Fibroblast of lung (primary cell): Measurements from ENCODE around the gene HMG20A. TPM values are rescaled to one million over a fixed set of nuclear protein-coding genes. Genes with fewer than 3 reads are reported as not detected.

Experiments
- DNase-seq, 2 donors: peaks; one replicate each; pipeline versions ENCODE4 v3.0.0 to v3.0.0-alpha.2; 2010; ENCODE audit warnings: low read depth in 2 of 2
- H2AFZ ChIP-seq: 2 replicates; pipeline ENCODE4 v1.5.1; 2012; ENCODE audit warnings: low read length, control low read depth, inconsistent platforms
- H3K27ac ChIP-seq: 2 replicates; pipeline ENCODE4 v1.5.1; 2011; ENCODE audit warnings: low read length, control low read depth; ENCODE audit not compliant: insufficient read depth
- H3K27me3 ChIP-seq: 2 replicates; pipeline ENCODE4 v1.5.1; 2011; ENCODE audit warnings: mild to moderate bottlenecking, low read length; ENCODE audit not compliant: control insufficient read depth, insufficient read depth
- H3K36me3 ChIP-seq: 2 replicates; pipeline ENCODE4 v1.5.1; 2011; ENCODE audit warnings: low read length; ENCODE audit not compliant: control insufficient read depth, insufficient read depth
- H3K4me1 ChIP-seq: 2 replicates; pipeline ENCODE4 v1.5.1; 2011; ENCODE audit warnings: low read length; ENCODE audit not compliant: control insufficient read depth, insufficient read depth; ENCODE audit errors: extremely low read depth
- H3K4me2 ChIP-seq: 2 replicates; pipeline ENCODE4 v1.5.1; 2011; ENCODE audit warnings: low read length, control low read depth; ENCODE audit not compliant: insufficient read depth; ENCODE audit errors: extremely low read depth
- H3K4me3 ChIP-seq, 4 experiments: fragments of 200-600 bp in 1 of 4; sonication (generic) in 1 of 4; replicated peaks in 1 of 4; 2 replicates each; pipeline ENCODE4 v1.5.1; 2011 to 2016; ENCODE audit warnings: low read length in 4 of 4, low read depth in 3 of 4, mild to moderate bottlenecking in 3 of 4, control low read depth in 2 of 4, inconsistent platforms in 1 of 4, mixed read lengths in 1 of 4; ENCODE audit not compliant: insufficient read depth in 1 of 4; ENCODE audit errors: control extremely low read depth in 1 of 4
- H3K79me2 ChIP-seq: 2 replicates; pipeline ENCODE4 v1.5.1; 2012; ENCODE audit warnings: mild to moderate bottlenecking, low read length, inconsistent platforms; ENCODE audit not compliant: control insufficient read depth, insufficient read depth
- H3K9ac ChIP-seq: 2 replicates; pipeline ENCODE4 v1.5.1; 2011; ENCODE audit warnings: mild to moderate bottlenecking, low read length, control low read depth; ENCODE audit not compliant: insufficient read depth
- H3K9me3 ChIP-seq: 2 replicates; pipeline ENCODE4 v1.5.1; 2012; ENCODE audit warnings: low read depth, low read length; ENCODE audit not compliant: control insufficient read depth, insufficient read depth
- H4K20me1 ChIP-seq: 2 replicates; pipeline ENCODE4 v1.5.1; 2011; ENCODE audit warnings: low read length; ENCODE audit not compliant: control insufficient read depth, insufficient read depth; ENCODE audit errors: extremely low read depth
- EZH2 ChIP-seq: IDR thresholded peaks from 2 replicates; pipeline ENCODE4 v1.5.1; 2012; ENCODE audit warnings: low read length, control low read depth, mild to moderate bottlenecking; ENCODE audit errors: missing control alignments
- polyA plus RNA-seq, 2 donors: library from polyadenylated mRNA; depleted of rRNA in 1 of 2; stranded (reverse) in 1 of 2; unstranded in 1 of 2; fragments of >200 nt; gene quantifications; 2 replicates each; pipeline ENCODE4 v1.2.1, GENCODE V29; 2011 to 2012; ENCODE audit warnings: missing spikeins in 1 of 2
- total RNA-seq: library from RNA; depleted of rRNA; stranded (reverse); fragments of >200 nt; gene quantifications from 2 replicates; pipeline ENCODE4 v1.2.1, GENCODE V29; 2014
- TF ChIP-seq, protein P1 (sequence below), 2 donors: IDR thresholded peaks in 1 of 2; conservative IDR thresholded peaks in 1 of 2; 1 replicate in 1 of 2; 2 replicates in 1 of 2; pipeline ENCODE4 v1.5.1; 2011 to 2012; ENCODE audit warnings: low read length in 2 of 2, control low read depth in 1 of 2, inconsistent platforms in 1 of 2, low read depth in 1 of 2, mild to moderate bottlenecking in 1 of 2

HMG20A gene
- total and polyA plus RNA-seq, 2 donors (not counting 1 experiment from before 2014, with no cell fraction given) = 26.3 to 38.0 TPM

DNA sequence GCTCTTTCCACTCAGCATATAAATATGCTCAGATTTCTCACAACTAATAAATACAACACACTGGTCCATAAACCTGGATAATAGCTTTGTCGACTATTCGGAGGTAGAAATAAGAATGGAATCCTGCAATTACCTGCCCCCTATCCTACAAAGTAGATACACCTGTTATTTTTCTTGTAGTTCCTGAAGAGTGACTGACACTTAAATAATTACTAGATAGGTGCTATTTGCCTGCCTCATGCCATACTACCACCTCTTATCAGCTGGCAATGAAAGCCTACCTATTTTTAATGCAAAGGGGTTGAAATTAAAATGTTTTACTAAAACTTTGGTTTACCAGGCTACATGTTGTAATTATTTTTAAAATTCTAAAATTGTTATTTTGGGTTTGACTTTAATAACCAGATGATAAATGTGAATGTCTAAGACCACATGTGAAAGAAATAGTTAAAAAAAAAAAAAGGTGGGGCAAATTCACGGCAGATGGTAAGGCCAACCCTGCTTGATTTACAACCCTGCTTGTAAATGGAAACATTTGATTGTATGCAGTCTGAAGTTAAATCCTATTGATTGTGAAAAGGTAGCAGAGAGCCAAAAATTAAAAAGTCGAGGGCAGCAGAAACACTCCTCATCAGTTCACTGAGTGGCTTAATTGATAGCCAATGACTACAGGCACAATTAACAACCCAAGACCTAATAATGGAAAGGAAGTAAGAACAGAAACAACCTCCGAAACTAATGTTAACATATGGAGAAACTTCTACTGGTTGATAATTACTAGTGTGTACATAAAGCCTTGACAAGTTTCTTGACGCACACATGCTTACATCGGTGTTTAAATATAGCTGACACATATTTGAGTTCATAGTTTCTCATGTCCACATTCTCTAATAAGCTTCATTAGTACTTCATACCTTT, 9.7 kb upstream of the HMG20A start:
- H3K4me2 ChIP-seq = no peak overlapping the region
- H2AFZ ChIP-seq = no peak overlapping the region
- H3K4me1 ChIP-seq = peaks cover 4% of the 10 kb centered on the region
- no peak overlapping the region for H3K4me3 ChIP-seq
- peaks cover 4% of the 10 kb centered on the region for H4K20me1 ChIP-seq
- H3K36me3 ChIP-seq = no peaks in the 10 kb centered on the region
- H3K27me3 ChIP-seq = no peaks in the 10 kb centered on the region
- H3K9ac ChIP-seq = no peak overlapping the region
- peaks cover 97% of the 10 kb centered on the region for H3K79me2 ChIP-seq
- H3K9me3 ChIP-seq = no peaks in the 10 kb centered on the region
- no peak overlapping the region for H3K27ac ChIP-seq
- no peak for DNase-seq
- TF ChIP-seq EZH2 = no peak
- TF ChIP-seq, protein P1, sequence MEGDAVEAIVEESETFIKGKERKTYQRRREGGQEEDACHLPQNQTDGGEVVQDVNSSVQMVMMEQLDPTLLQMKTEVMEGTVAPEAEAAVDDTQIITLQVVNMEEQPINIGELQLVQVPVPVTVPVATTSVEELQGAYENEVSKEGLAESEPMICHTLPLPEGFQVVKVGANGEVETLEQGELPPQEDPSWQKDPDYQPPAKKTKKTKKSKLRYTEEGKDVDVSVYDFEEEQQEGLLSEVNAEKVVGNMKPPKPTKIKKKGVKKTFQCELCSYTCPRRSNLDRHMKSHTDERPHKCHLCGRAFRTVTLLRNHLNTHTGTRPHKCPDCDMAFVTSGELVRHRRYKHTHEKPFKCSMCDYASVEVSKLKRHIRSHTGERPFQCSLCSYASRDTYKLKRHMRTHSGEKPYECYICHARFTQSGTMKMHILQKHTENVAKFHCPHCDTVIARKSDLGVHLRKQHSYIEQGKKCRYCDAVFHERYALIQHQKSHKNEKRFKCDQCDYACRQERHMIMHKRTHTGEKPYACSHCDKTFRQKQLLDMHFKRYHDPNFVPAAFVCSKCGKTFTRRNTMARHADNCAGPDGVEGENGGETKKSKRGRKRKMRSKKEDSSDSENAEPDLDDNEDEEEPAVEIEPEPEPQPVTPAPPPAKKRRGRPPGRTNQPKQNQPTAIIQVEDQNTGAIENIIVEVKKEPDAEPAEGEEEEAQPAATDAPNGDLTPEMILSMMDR (conservative IDR thresholded peaks at IDR 0.05 in 1 of 2, IDR thresholded peaks at IDR 0.05 in 1 of 2; ENCODE audit: low read depth in 1 of 2, low read length in 2 of 2) = no peak

DNA sequence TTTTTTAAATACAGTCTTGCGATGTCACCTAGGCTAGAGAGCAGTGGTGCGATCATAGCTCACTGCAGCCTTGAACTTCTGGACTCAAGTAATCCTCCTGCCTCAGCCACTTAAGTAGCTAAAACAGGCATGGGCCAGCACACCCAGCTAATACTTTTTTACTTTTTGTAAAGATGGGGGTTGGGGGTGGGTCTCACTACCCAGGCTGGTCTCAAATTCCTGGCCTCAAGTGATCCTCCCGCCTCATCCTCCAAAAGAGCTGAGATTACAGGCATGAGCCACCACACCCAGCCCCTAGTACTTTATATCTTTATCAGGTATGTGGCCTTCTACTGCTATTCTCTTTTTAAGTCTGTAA, 9.1 kb upstream of the HMG20A start:
- no peak for DNase-seq
- peaks cover 5% of the 10 kb centered on the region for H4K20me1 ChIP-seq

DNA sequence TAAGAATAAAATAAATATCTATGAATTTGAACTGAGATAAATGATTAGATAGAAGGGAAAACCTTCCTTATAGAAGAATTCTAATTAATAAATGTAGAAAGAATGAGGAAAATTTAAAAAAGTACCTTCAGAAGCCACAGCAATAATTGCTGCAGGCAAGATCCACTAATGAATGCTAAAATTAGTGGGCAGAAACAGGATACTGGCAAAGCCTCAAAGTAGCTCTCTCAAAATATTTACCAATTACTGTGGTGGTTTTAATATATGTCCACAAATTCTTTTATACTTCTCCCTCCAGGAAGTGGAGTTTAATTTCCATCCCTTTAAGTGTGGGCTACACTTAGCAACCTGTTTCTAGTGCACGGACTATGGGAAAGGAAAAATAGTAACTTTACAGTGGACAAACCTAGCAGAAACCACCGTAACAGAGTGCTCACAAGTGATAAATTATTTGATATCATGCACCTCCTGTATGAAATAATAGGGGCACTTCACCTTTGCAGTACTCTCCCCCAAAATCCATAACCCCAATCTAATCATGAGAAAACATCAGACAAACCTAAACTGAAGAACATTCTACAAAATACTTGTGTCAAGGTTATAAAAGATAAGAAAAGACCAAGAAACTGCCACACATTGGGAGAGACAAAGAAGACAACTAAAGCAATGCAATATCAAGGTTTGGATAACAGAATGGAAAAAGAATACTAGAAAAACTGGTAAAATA, 7.6 kb upstream of the HMG20A start:
- TF ChIP-seq EZH2 = no peak
- TF ChIP-seq, protein P1 (conservative IDR thresholded peaks at IDR 0.05 in 1 of 2, IDR thresholded peaks at IDR 0.05 in 1 of 2; ENCODE audit: low read depth in 1 of 2, low read length in 2 of 2) = no peak
- DNase-seq = no peak
- H3K9me3 ChIP-seq = no peaks in the 10 kb centered on the region
- H3K4me1 ChIP-seq = peaks cover 20% of the 10 kb centered on the region
- H4K20me1 ChIP-seq = peaks cover 8% of the 10 kb centered on the region
- H3K36me3 ChIP-seq = no peaks in the 10 kb centered on the region
- no peaks in the 10 kb centered on the region for H3K27me3 ChIP-seq
- H3K27ac ChIP-seq = no peak overlapping the region
- H3K4me2 ChIP-seq = no peak overlapping the region
- peaks cover 97% of the 10 kb centered on the region for H3K79me2 ChIP-seq
- no peak overlapping the region for H3K4me3 ChIP-seq
- no peak overlapping the region for H2AFZ ChIP-seq
- H3K9ac ChIP-seq = no peak overlapping the region

More for the DNA sequence above, 9.1 kb upstream of the HMG20A start:
- no peak overlapping the region for H2AFZ ChIP-seq
- no peak overlapping the region for H3K9ac ChIP-seq
- no peak overlapping the region for H3K27ac ChIP-seq
- no peaks in the 10 kb centered on the region for H3K36me3 ChIP-seq
- H3K4me1 ChIP-seq = peaks cover 9% of the 10 kb centered on the region
- peaks cover 97% of the 10 kb centered on the region for H3K79me2 ChIP-seq
- no peak overlapping the region for H3K4me3 ChIP-seq
- no peaks in the 10 kb centered on the region for H3K9me3 ChIP-seq
- TF ChIP-seq, protein P1 (conservative IDR thresholded peaks at IDR 0.05 in 1 of 2, IDR thresholded peaks at IDR 0.05 in 1 of 2; ENCODE audit: low read depth in 1 of 2, low read length in 2 of 2) = no peak
- no peak for TF ChIP-seq EZH2
- H3K27me3 ChIP-seq = no peaks in the 10 kb centered on the region
- H3K4me2 ChIP-seq = no peak overlapping the region
